ENCODE results near the gene SORBS1. TPM values are rescaled to one million over a fixed set of nuclear protein-coding genes. Genes with fewer than 3 reads are reported as not detected.

Gene SORBS1
- total RNA-seq, 2 experiments from 2014 or later: 0.57 to 3.1 TPM

DNA sequence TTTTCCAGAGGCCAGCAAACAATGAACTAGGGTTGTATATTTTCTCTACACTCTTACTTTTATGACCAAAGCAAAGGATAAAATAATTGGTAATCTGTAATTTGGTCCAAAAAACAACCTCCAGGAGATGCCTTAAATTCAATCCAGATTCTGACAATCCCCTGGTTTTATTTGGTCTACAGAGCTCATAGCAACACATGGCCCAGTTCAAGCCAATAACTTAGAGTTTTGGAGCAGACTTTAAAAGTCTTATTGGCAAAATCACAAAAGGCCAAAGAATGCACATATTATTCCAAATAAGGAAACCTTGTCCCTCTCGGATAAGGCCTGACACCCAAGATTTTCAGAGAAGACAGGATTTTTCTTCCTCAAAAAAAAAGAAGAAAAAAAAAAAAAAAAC, 51.9 kb downstream of the SORBS1 start:
- no peak overlapping the region for H3K4me3 ChIP-seq (ENCODE audit: low read depth, low read length, poor library complexity, severe bottlenecking)
- ChIA-PET POLR2A (interaction anchor here (0.7 to 1.2 kb wide), 2 partner anchors 12 to 59 kb away, joined by 3 read pairs; no protein-coding TSS in a partner anchor), CTCF (ENCODE audit: unreplicated experiment) (interaction anchor here (0.6 kb wide), 1 partner anchor 308 kb away, joined by 3 read pairs; no protein-coding TSS in a partner anchor)
- H3K4me2 ChIP-seq (ENCODE audit: low read length): no peak overlapping the region
- H3K4me1 ChIP-seq (ENCODE audit: insufficient read depth, low read length, poor library complexity, severe bottlenecking): no peaks in the 10 kb centered on the region
- H2AFZ ChIP-seq (ENCODE audit: low read length): no peak overlapping the region
- H3K79me2 ChIP-seq (ENCODE audit: insufficient read depth, low read depth, low read length): no peaks in the 10 kb centered on the region
- H3K9me3 ChIP-seq (ENCODE audit: low read length): no peaks in the 10 kb centered on the region
- no peaks in the 10 kb centered on the region for H3K9me2 ChIP-seq (ENCODE audit: insufficient read depth, low read length)
- no TSS peak for BruUV-seq (replicated peaks)
- TF ChIP-seq EZH2phosphoT487 (IDR thresholded peaks at IDR 0.05; ENCODE audit: borderline replicate concordance, low read depth, low read length): no peak
- TF ChIP-seq, protein P1, sequence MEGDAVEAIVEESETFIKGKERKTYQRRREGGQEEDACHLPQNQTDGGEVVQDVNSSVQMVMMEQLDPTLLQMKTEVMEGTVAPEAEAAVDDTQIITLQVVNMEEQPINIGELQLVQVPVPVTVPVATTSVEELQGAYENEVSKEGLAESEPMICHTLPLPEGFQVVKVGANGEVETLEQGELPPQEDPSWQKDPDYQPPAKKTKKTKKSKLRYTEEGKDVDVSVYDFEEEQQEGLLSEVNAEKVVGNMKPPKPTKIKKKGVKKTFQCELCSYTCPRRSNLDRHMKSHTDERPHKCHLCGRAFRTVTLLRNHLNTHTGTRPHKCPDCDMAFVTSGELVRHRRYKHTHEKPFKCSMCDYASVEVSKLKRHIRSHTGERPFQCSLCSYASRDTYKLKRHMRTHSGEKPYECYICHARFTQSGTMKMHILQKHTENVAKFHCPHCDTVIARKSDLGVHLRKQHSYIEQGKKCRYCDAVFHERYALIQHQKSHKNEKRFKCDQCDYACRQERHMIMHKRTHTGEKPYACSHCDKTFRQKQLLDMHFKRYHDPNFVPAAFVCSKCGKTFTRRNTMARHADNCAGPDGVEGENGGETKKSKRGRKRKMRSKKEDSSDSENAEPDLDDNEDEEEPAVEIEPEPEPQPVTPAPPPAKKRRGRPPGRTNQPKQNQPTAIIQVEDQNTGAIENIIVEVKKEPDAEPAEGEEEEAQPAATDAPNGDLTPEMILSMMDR (conservative IDR thresholded peaks at IDR 0.05; ENCODE audit: low read length): no peak
- no peaks in the 10 kb centered on the region for H4K20me1 ChIP-seq (ENCODE audit: insufficient read depth, low read length)
- H3K27ac ChIP-seq (ENCODE audit: low read depth, low read length, poor library complexity, severe bottlenecking): no peak overlapping the region
- no peak for DNase-seq (ENCODE audit: low spot score)
- no peaks in the 10 kb centered on the region for H3K36me3 ChIP-seq (ENCODE audit: insufficient read depth, low read length)
- intact Hi-C loops (cut with micrococcal nuclease; ENCODE audit: unreplicated experiment): no loop called here

DNA sequence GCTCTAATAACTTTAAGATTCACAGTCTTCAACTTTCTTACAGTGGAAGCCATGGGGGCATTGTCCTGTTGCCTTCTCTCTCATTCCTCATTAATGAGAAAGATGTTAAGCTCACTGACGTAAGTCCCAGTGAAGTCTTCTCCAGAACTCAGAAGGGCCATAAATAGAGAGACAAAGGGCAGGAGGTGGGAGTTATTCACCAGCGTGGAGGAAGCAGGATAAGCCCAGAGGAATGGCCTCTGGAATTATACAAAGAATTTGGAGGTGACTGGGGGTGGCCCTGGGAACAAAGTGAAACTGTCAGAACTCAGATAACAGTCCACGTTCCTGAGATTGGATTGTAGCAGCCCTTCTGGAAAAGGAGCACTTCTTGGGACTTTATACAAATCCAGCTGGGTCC, 52.4 kb downstream of the SORBS1 start:
- Histone ChIP-seq H3K9me2 (ENCODE audit: insufficient read depth, low read length) (no peaks in the 10 kb centered on the region), H3K79me2 (ENCODE audit: insufficient read depth, low read depth, low read length) (no peaks in the 10 kb centered on the region), H4K20me1 (ENCODE audit: insufficient read depth, low read length) (no peaks in the 10 kb centered on the region), H3K4me1 (ENCODE audit: insufficient read depth, low read length, poor library complexity, severe bottlenecking) (no peaks in the 10 kb centered on the region), H3K9me3 (ENCODE audit: low read length) (no peaks in the 10 kb centered on the region), H3K36me3 (ENCODE audit: insufficient read depth, low read length) (no peaks in the 10 kb centered on the region), H3K4me3 (ENCODE audit: low read depth, low read length, poor library complexity, severe bottlenecking) (no peak overlapping the region), H2AFZ (ENCODE audit: low read length) (no peak overlapping the region), H3K4me2 (ENCODE audit: low read length) (no peak overlapping the region), H3K27ac (ENCODE audit: low read depth, low read length, poor library complexity, severe bottlenecking) (no peak overlapping the region)
- intact Hi-C loops (cut with micrococcal nuclease; ENCODE audit: unreplicated experiment): no loop called here
- POLR2A ChIA-PET: interaction anchor here (1.2 kb wide), 1 partner anchor 12 kb away, joined by 3 read pairs; no protein-coding TSS in a partner anchor
- no peak for DNase-seq (ENCODE audit: low spot score)
- TF ChIP-seq EZH2phosphoT487 (IDR thresholded peaks at IDR 0.05; ENCODE audit: borderline replicate concordance, low read depth, low read length): no peak
- TF ChIP-seq, protein P1 (conservative IDR thresholded peaks at IDR 0.05; ENCODE audit: low read length): no peak
- CTCF ChIA-PET (ENCODE audit: unreplicated experiment): no interaction called here
- no TSS peak for BruUV-seq (replicated peaks)

DNA sequence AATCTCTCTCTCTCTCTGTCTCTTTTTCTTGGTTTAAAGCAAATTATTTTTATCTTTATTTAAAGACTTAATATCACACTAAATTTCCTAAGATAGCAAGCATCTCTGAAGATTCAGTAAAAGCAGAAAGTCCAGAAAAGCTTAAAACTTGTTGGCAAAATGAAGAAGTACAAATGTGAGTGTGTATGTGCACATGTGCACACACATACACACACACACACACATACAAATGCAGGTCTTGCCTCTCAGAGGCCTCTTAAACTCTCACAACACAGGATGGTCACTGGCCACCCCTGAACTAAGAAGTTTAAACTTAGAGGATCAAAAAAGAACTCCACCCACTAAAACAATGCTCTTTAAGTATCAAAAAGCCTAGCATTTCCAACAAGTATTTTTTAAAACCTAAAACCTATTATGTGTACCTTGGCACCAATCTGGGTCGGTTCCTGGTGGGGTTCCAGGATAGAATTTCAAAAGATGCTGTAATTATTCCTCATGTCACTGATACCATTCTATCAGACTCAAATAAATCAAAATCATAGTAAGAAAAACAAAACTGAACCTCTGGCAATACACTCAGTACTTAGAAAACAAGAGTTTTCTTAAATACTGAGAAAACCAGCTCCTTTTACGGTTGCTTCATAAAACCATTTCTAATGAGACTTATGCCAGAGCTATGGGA, 55.0 kb downstream of the SORBS1 start:
- Histone ChIP-seq H3K4me2 (ENCODE audit: low read length) (no peak overlapping the region), H3K27ac (ENCODE audit: low read depth, low read length, poor library complexity, severe bottlenecking) (no peak overlapping the region), H3K9me3 (ENCODE audit: low read length) (no peaks in the 10 kb centered on the region), H3K4me3 (ENCODE audit: low read depth, low read length, poor library complexity, severe bottlenecking) (no peak overlapping the region), H3K9me2 (ENCODE audit: insufficient read depth, low read length) (no peaks in the 10 kb centered on the region), H4K20me1 (ENCODE audit: insufficient read depth, low read length) (no peaks in the 10 kb centered on the region), H3K36me3 (ENCODE audit: insufficient read depth, low read length) (no peaks in the 10 kb centered on the region), H3K4me1 (ENCODE audit: insufficient read depth, low read length, poor library complexity, severe bottlenecking) (no peaks in the 10 kb centered on the region), H3K79me2 (ENCODE audit: insufficient read depth, low read depth, low read length) (no peaks in the 10 kb centered on the region), H2AFZ (ENCODE audit: low read length) (no peak overlapping the region)
- no peak for DNase-seq (ENCODE audit: low spot score)
- POLR2A ChIA-PET: no interaction called here
- CTCF ChIA-PET (ENCODE audit: unreplicated experiment): no interaction called here
- TF ChIP-seq, protein P1 (conservative IDR thresholded peaks at IDR 0.05; ENCODE audit: low read length): no peak
- no peak for TF ChIP-seq EZH2phosphoT487 (IDR thresholded peaks at IDR 0.05; ENCODE audit: borderline replicate concordance, low read depth, low read length)
- no TSS peak for BruUV-seq (replicated peaks)
- intact Hi-C loops (cut with micrococcal nuclease; ENCODE audit: unreplicated experiment): no loop called here
